ENCODE data around the gene TENT4A.
A peak's percentile ranks its signal among the peaks of the same experiment; 100 is the strongest.

The TENT4A gene

DNA sequence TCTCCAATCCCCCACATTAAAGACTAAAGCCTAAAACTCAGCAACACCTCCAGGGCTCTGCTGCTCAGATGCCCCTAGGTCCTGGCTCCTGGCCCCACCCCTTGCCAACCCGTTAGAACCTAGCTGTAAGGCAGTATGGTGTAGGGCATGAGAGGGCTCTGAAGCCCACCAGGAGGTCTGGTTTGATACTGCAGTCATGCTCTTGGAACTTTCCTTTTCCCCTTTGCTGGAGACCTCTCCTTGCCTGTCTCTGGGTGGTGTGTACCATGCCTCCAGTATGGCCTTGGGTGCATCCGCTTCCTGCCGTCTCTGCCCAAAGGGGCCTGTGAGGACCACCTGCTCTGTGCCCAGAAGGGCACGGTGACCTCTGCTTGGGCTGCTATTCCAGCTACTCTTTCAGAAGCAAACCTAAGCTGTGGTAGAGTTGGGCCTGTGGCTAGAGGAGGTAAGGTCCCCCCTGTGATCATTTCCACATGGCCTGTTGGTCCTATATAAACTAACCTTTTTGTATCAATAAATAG, 3.5 kb downstream of the TENT4A start:
- Histone ChIP-seq H3K4me1 (ENCODE audit: control insufficient read depth, insufficient read depth, low read length, poor library complexity, severe bottlenecking) (peaks cover 41% of the 10 kb centered on the region), H3K4me3 (ENCODE audit: insufficient read depth, low read depth, low read length, poor library complexity, severe bottlenecking) (peak overlapping the region; percentile 50), H3K27me3 (replicated peaks; ENCODE audit: control insufficient read depth, insufficient read depth, low read length, poor library complexity, severe bottlenecking) (no peaks in the 10 kb centered on the region), H3K36me3 (ENCODE audit: control insufficient read depth, insufficient read depth, low read length) (no peaks in the 10 kb centered on the region), H3K9me3 (ENCODE audit: control insufficient read depth, low read length) (no peaks in the 10 kb centered on the region), H3K27ac (ENCODE audit: insufficient read depth, low read length, poor library complexity, severe bottlenecking) (no peak overlapping the region)
- DNase-seq: no peak

DNA sequence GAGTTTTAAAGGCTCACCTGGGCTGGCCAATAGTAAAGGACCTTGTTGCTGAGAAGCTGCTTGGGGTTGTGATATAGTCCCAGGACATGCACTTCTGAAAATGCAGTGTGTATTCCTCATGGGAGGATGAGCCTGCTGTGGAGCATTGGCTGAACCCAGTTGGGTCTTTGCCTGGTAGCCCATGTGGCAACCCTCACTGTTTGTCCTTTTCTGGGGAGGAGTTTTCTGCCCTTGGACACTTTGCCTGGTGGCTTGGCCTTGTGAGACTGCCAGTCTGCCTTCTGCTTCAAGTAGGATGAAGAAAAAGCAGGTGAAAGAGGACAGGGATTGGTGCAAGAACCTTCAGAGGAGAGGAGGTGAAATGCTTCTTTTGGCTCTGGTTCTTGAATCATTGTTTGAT, 4.0 kb downstream of the TENT4A start:
- H3K27ac ChIP-seq (ENCODE audit: insufficient read depth, low read length, poor library complexity, severe bottlenecking): no peak overlapping the region
- no peak overlapping the region for H3K4me3 ChIP-seq (ENCODE audit: insufficient read depth, low read depth, low read length, poor library complexity, severe bottlenecking)
- peaks cover 46% of the 10 kb centered on the region for H3K4me1 ChIP-seq (ENCODE audit: control insufficient read depth, insufficient read depth, low read length, poor library complexity, severe bottlenecking)
- no peak for DNase-seq
- H3K27me3 ChIP-seq (replicated peaks; ENCODE audit: control insufficient read depth, insufficient read depth, low read length, poor library complexity, severe bottlenecking): no peaks in the 10 kb centered on the region
- H3K9me3 ChIP-seq (ENCODE audit: control insufficient read depth, low read length): no peaks in the 10 kb centered on the region
- H3K36me3 ChIP-seq (ENCODE audit: control insufficient read depth, insufficient read depth, low read length): no peaks in the 10 kb centered on the region

DNA sequence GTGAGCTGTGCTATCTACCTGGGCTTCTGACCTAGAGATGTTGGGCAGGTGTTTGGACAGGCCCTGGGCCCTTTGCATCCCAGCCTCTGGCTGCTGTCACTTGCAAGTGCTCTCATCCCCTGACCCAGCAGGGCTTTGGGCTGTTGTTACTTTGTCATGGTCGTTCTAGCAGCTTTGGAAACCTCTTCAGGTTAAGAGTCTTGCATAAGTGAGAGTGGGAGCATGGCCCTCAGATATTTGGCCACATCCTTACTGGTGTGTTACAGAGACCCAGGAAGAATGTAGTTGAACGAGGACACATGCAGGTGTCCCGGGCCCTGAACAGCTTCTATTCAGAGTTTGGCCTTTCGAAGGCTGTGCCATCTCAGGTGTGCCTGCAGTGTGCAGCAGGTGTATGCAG, 4.5 kb downstream of the TENT4A start:
- no peaks in the 10 kb centered on the region for H3K36me3 ChIP-seq (ENCODE audit: control insufficient read depth, insufficient read depth, low read length)
- H3K4me3 ChIP-seq (ENCODE audit: insufficient read depth, low read depth, low read length, poor library complexity, severe bottlenecking): no peak overlapping the region
- H3K27ac ChIP-seq (ENCODE audit: insufficient read depth, low read length, poor library complexity, severe bottlenecking): no peak overlapping the region
- peaks cover 45% of the 10 kb centered on the region for H3K4me1 ChIP-seq (ENCODE audit: control insufficient read depth, insufficient read depth, low read length, poor library complexity, severe bottlenecking)
- DNase-seq: no peak
- no peaks in the 10 kb centered on the region for H3K27me3 ChIP-seq (replicated peaks; ENCODE audit: control insufficient read depth, insufficient read depth, low read length, poor library complexity, severe bottlenecking)
- H3K9me3 ChIP-seq (ENCODE audit: control insufficient read depth, low read length): no peaks in the 10 kb centered on the region

DNA sequence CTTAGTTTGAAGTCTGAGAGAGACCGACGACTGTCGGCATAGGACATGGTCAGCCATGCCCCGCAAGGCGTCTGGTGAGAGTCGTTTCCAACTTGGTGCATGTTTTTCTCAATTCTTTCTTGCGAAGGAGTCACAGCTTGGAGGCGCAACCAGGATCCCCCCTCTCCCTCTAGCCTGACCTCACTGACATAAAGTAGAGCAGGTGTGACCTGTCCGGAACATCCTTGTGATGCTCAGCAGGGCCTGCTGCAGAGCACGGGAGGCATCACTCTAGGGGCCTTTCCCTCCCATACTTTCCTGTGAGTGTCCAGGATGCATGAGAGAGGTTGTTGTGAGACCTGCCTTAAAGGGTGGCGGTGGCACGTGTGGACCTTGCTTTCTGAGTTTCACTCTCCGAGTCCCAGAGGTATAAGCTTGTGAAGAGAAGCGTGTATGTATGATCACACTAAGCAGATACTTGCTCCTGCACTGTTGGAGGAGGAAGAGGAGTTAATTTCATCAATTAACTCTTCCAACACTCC, 5.0 kb downstream of the TENT4A start:
- Histone ChIP-seq H3K4me3 (ENCODE audit: insufficient read depth, low read depth, low read length, poor library complexity, severe bottlenecking) (no peak overlapping the region), H3K9me3 (ENCODE audit: control insufficient read depth, low read length) (no peaks in the 10 kb centered on the region), H3K27ac (ENCODE audit: insufficient read depth, low read length, poor library complexity, severe bottlenecking) (no peak overlapping the region), H3K4me1 (ENCODE audit: control insufficient read depth, insufficient read depth, low read length, poor library complexity, severe bottlenecking) (peaks cover 45% of the 10 kb centered on the region), H3K27me3 (replicated peaks; ENCODE audit: control insufficient read depth, insufficient read depth, low read length, poor library complexity, severe bottlenecking) (no peaks in the 10 kb centered on the region), H3K36me3 (ENCODE audit: control insufficient read depth, insufficient read depth, low read length) (no peaks in the 10 kb centered on the region)
- no peak for DNase-seq

DNA sequence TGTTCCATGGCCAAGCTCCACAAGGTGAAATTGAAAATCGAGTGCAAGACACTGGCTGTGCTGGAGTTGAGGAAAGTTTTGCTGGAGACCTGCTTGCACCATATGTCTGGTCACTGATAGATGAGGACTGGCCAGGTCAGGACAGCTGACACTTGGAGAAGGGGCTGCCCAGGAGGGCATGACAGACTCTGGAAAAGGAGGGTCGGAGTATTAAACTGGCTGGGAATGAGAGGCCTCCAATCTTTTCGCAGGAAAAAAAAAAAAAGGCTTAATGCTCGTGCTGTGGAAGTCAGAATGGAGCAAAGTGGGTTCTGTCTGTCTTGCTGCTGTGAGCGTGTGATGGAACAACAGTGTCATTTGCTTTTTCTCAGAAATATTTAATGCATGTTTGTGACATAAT, 5.5 kb downstream of the TENT4A start:
- no peak overlapping the region for H3K4me3 ChIP-seq (ENCODE audit: insufficient read depth, low read depth, low read length, poor library complexity, severe bottlenecking)
- H3K27ac ChIP-seq (ENCODE audit: insufficient read depth, low read length, poor library complexity, severe bottlenecking): no peak overlapping the region
- H3K9me3 ChIP-seq (ENCODE audit: control insufficient read depth, low read length): no peaks in the 10 kb centered on the region
- no peak for DNase-seq
- no peaks in the 10 kb centered on the region for H3K36me3 ChIP-seq (ENCODE audit: control insufficient read depth, insufficient read depth, low read length)
- H3K4me1 ChIP-seq (ENCODE audit: control insufficient read depth, insufficient read depth, low read length, poor library complexity, severe bottlenecking): peaks cover 45% of the 10 kb centered on the region
- H3K27me3 ChIP-seq (replicated peaks; ENCODE audit: control insufficient read depth, insufficient read depth, low read length, poor library complexity, severe bottlenecking): no peaks in the 10 kb centered on the region

DNA sequence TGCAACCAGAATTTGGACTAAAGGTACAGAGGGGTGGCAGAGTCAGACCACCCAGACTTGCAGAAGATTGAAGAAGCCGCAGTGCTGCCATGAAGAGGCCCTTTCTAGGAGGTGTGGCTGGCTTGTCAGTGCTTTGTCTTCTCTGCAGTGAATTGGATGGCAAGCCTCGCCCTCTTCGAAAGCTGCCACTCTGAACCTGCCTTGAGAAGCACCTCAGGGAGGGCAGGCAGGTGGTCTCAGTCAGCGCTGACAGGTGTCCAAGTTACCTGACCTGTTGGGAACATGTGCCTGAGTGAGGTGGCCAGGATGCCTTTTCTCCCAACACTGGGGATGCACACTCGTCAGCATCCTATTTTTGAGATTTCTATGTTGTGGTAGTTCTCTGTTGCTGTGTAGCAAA, 6.2 kb downstream of the TENT4A start:
- Histone ChIP-seq H3K27me3 (replicated peaks; ENCODE audit: control insufficient read depth, insufficient read depth, low read length, poor library complexity, severe bottlenecking) (no peaks in the 10 kb centered on the region), H3K4me3 (ENCODE audit: insufficient read depth, low read depth, low read length, poor library complexity, severe bottlenecking) (no peak overlapping the region), H3K9me3 (ENCODE audit: control insufficient read depth, low read length) (no peaks in the 10 kb centered on the region), H3K4me1 (ENCODE audit: control insufficient read depth, insufficient read depth, low read length, poor library complexity, severe bottlenecking) (peaks cover 45% of the 10 kb centered on the region), H3K27ac (ENCODE audit: insufficient read depth, low read length, poor library complexity, severe bottlenecking) (no peak overlapping the region), H3K36me3 (ENCODE audit: control insufficient read depth, insufficient read depth, low read length) (no peaks in the 10 kb centered on the region)
- DNase-seq: no peak

DNA sequence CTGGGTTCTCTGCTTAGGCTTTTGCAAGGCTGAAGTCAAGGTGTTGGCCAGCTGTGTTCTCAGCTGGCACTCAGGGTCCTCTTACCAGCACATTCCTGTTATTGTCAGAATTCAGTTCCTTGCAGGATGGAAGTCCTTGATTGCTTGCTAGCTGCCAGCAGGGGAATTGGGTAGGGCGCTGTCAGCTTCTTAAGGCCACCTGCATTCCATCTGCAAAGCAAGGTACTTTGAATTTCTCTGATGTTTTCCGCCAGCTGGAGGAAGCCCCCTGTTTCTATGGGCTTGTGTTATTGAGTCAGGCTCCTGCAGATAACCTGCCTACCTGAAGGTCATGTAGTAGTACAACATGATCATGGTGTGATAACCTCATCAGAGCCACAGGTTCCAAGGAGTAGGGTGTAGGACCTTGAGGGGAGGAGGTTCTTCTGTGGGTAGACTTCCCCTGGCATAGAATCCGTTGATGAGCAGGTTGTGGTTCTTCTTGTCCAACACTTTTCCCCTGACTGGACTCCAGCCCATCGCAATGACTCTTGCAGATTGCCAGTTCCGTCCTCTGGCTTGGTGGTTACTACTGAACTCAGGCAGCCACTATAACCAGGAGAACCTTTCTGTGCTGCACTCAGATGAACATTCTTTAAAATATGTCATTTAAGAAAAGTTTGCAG, 6.8 kb downstream of the TENT4A start:
- H3K27ac ChIP-seq (ENCODE audit: insufficient read depth, low read length, poor library complexity, severe bottlenecking): no peak overlapping the region
- no peaks in the 10 kb centered on the region for H3K27me3 ChIP-seq (replicated peaks; ENCODE audit: control insufficient read depth, insufficient read depth, low read length, poor library complexity, severe bottlenecking)
- H3K9me3 ChIP-seq (ENCODE audit: control insufficient read depth, low read length): no peaks in the 10 kb centered on the region
- H3K36me3 ChIP-seq (ENCODE audit: control insufficient read depth, insufficient read depth, low read length): no peaks in the 10 kb centered on the region
- no peak overlapping the region for H3K4me3 ChIP-seq (ENCODE audit: insufficient read depth, low read depth, low read length, poor library complexity, severe bottlenecking)
- DNase-seq: no peak
- peaks cover 45% of the 10 kb centered on the region for H3K4me1 ChIP-seq (ENCODE audit: control insufficient read depth, insufficient read depth, low read length, poor library complexity, severe bottlenecking)

DNA sequence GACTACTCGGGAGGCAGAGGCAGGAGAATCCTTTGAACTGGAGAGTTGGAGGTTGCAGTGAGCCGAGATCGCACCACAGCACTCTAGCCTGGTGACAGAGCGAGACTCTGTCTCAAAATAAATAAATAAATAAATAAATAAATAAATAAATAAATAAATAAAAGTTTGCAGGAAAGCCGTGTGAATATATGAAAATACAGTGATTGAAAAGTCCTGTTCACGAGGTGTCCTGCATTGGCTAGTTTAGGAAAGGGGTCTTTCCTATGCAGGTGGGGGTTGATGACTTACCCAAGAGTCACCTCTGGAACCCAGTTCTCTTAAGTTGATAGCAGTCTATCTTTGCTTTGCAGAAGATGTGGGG, 7.3 kb downstream of the TENT4A start:
- H3K9me3 ChIP-seq (ENCODE audit: control insufficient read depth, low read length): no peaks in the 10 kb centered on the region
- DNase-seq: no peak
- no peak overlapping the region for H3K4me3 ChIP-seq (ENCODE audit: insufficient read depth, low read depth, low read length, poor library complexity, severe bottlenecking)
- H3K27ac ChIP-seq (ENCODE audit: insufficient read depth, low read length, poor library complexity, severe bottlenecking): no peak overlapping the region
- H3K36me3 ChIP-seq (ENCODE audit: control insufficient read depth, insufficient read depth, low read length): no peaks in the 10 kb centered on the region
- peaks cover 40% of the 10 kb centered on the region for H3K4me1 ChIP-seq (ENCODE audit: control insufficient read depth, insufficient read depth, low read length, poor library complexity, severe bottlenecking)
- H3K27me3 ChIP-seq (replicated peaks; ENCODE audit: control insufficient read depth, insufficient read depth, low read length, poor library complexity, severe bottlenecking): no peaks in the 10 kb centered on the region

DNA sequence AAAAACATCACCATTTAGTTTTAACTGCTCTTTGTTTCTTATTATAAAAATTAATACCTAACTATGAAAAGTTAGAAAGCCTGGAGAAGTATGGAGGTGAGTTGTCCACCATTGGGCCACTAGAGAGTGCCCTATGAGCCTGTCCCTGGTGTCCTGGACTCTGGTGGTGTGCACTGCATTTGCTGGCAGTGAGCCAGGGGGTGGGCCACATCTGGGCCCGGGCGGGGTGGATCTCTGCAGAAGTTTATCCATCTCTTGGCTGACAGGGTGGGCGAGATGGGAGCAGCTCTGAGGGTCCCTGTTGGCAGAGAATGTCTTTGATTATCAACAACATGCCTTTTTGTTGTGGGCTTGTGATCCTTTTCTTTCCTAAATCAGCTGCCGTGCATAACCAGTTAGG, 8.2 kb downstream of the TENT4A start:
- DNase-seq: no peak
- Histone ChIP-seq H3K4me3 (ENCODE audit: insufficient read depth, low read depth, low read length, poor library complexity, severe bottlenecking) (no peak overlapping the region), H3K9me3 (ENCODE audit: control insufficient read depth, low read length) (no peaks in the 10 kb centered on the region), H3K36me3 (ENCODE audit: control insufficient read depth, insufficient read depth, low read length) (peaks cover 7% of the 10 kb centered on the region), H3K27ac (ENCODE audit: insufficient read depth, low read length, poor library complexity, severe bottlenecking) (no peak overlapping the region), H3K4me1 (ENCODE audit: control insufficient read depth, insufficient read depth, low read length, poor library complexity, severe bottlenecking) (peaks cover 33% of the 10 kb centered on the region), H3K27me3 (replicated peaks; ENCODE audit: control insufficient read depth, insufficient read depth, low read length, poor library complexity, severe bottlenecking) (no peaks in the 10 kb centered on the region)

DNA sequence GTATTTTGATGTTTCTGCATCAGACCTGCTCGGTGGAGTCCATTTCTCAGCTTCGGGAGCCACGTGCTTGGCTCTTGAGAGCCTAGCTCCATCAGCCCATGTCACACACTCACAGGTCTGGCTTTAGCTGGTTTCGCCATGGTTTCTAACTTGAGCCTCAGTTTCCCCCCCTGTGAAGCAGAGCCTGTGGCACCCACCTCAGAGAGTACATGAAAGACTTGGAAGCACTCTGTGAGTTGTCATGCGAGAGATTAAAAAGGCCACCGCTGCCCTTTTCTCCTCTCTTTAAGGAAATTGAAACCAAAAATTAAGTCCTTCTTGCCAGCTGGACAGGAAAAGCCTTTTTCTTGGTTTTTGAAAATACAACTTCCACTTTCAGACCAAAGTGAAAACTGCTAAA, 8.8 kb downstream of the TENT4A start:
- Histone ChIP-seq H3K4me1 (ENCODE audit: control insufficient read depth, insufficient read depth, low read length, poor library complexity, severe bottlenecking) (peaks cover 27% of the 10 kb centered on the region), H3K27ac (ENCODE audit: insufficient read depth, low read length, poor library complexity, severe bottlenecking) (no peak overlapping the region), H3K36me3 (ENCODE audit: control insufficient read depth, insufficient read depth, low read length) (peaks cover 8% of the 10 kb centered on the region), H3K27me3 (replicated peaks; ENCODE audit: control insufficient read depth, insufficient read depth, low read length, poor library complexity, severe bottlenecking) (no peaks in the 10 kb centered on the region), H3K9me3 (ENCODE audit: control insufficient read depth, low read length) (no peaks in the 10 kb centered on the region), H3K4me3 (ENCODE audit: insufficient read depth, low read depth, low read length, poor library complexity, severe bottlenecking) (no peak overlapping the region)
- DNase-seq: no peak
